Measurements from ENCODE around the gene MCUR1.
"Not testable (repeated sequence)": the region's sequence is repeated elsewhere in the genome, so short reads cannot be mapped to it uniquely, and the experiment has no call there.

- not testable (repeated sequence) for TF ChIP-seq ATF2 (IDR thresholded peaks at IDR 0.05; ENCODE audit: low read length); E2F8 (IDR thresholded peaks at IDR 0.05; ENCODE audit: low read depth, partially characterized antibody); SPI1 (IDR thresholded peaks at IDR 0.05; ENCODE audit: borderline replicate concordance, insufficient read depth, low read depth, low read length)
These were observed 14.4 kb upstream of the MCUR1 start for GRCh38 chr6:13828656-13829301.

Measured in GM12878 (cell line).